NCI-H1436 treated with DMSO at 0.1 percent for 48 hours (cell line): Measurements from ENCODE around the gene MYO1A.

Source experiments
- DNase-seq: peaks from one replicate; lab custom pipeline; 2025; lab: John Stamatoyannopoulos, UW

MYO1A gene

DNA sequence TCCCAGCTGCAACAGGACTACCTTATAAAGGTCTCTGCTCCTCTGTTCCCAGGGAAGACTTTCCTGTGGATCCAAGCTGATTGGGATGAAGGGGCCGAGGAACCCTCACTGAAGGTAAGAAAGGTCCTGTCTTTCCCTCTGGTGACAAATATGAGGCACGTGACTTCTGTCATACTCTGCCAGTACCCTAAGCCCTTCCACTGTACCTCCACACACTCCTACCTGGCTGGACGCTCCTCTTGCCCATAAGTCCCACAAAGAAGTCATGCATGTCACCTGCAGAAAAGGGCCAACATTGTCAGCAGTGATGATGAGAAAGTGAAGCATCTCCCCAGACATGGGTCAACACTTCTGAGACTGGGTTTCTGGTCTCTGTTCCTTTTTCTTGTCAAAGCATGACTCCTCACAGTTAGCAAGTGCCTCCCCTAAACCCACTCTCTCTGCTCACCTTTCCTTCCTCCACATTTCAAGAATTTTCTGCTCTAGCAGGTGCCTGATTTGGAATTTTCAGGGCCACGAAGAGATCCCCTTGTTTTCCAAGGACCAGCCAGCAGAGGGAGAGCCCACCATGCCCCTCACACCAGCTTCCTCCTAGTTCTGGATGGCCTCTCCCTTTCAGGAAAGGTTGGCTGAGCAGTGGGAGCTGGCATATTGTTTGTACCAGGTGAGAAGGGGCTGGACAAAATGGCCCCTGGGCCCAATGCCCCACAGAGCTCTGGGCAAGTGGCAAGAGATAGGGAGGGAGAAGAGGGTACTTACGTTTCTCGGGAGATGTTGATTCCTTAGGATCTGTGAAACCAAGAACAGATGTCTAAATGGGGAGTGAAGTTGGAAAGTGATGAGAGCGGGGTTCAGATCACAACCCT, 37.1 kb downstream of the MYO1A start:
- no peak for DNase-seq

DNA sequence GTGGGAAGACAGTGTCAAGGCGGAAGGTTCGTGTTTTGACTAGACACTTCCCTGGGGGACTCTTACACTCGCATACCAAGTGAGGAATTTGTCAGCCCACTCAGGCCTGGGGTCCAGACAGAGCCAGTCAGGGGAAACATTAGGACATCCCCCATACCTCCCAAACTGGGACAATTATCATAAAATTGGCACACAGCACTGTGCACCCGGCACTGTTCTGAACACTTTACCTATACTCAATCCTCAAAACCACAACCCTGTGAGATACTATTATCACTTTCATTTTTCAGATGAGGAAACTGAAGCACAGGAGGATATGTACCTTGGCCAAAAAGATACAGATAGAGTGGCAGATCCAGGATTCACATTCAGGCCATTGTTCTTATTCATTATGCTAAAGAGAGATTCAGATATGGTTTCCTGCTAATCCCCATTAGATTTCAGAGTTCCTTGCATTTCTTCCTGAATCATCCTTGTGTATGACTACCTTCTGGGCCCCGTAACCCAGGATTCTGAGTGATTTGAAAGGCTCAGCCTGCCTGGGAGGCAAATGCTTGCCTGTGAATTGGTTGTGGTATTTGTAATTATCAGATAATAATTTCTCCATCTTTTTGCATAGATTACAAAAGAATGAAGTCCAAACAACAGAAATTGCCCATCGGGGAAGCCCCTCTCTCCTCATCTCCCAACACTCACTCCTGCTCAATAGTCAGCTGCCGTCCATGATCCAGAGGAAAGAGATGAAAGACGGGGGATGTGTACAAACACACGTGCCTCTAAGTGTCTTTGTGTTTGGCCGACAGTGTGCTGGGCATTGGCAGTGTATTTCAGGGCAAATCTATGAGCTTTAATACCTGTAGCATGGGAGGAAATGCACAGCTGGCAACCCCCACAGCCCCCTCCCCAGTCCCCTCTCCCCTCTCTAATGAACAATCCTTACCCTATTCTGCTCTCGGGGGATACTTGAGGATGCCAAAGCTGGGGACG, 38.2 kb downstream of the MYO1A start:
- DNase-seq = no peak

DNA sequence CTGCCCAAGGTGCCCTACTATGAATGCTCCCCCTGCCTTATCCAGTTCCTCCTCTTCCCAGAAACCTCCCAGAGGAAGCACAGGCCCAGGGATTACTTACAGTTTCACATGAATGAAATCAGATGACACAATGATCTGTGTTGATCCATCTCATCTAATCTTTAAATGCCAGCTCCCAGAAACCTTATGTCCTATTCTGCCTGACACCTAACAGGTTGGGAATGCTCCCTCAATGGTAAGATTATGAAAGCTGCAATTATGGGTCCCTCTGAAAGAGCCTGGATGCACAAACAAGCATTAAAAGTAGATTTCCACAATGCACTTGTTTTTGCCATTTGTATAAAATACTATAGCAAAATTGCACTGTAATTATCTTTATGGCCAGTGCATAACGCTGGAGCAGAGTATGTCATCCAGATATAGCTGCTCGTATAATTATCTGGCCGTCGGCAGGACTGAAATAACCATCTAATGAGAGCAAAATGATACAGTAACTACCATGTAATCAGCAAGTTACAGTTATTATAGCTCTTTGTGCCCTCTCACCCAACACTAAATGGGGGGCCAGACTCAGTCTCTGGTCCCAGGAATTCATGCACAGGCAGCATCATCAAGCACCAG, 39.2 kb downstream of the MYO1A start:
- no peak for DNase-seq

- DNase-seq = no peak
Observed at GRCh38 chr12:57009949-57010626, 39.8 kb downstream of the MYO1A start.

GRCh38 chr12:57008178-57008577, 41.8 kb downstream of the MYO1A start:
- no peak for DNase-seq

GRCh38 chr12:57006809-57007475, 43.0 kb downstream of the MYO1A start:
- DNase-seq = no peak

- no peak for DNase-seq
Observed at GRCh38 chr12:57005980-57006808, 43.7 kb downstream of the MYO1A start, which contains the start of gene ZBTB39. TSS of gene ZBTB39 (minus strand) at chr12:57006546. CDS start at chr12:57004917, 1,629 bp downstream.

- DNase-seq = no peak
Observed at GRCh38 chr12:57004651-57005050, 45.3 kb downstream of the MYO1A start.

- DNase-seq = no peak
Observed at GRCh38 chr12:57003395-57003794, 46.5 kb downstream of the MYO1A start.

GRCh38 chr12:57001448-57001906, 48.5 kb downstream of the MYO1A start:
- DNase-seq = no peak

DNA sequence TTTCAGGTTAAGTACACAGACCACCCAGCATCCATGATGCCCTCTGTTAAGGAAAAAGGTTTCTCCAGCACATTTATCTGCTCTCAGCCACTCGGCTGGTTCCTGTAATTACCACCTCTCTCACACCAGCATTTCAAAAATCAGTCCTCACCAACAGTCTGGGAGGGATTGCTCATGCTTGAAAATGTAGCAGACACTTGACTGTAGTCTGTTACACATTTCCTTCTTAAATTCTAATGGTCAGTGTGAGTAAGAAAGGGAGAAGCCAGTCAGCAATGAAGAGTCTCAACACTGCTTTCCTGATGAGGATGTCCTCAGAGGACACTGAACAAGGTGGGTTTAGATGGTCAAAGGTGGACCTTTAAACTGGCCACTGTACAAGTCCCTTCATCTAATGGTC, 49.5 kb downstream of the MYO1A start:
- DNase-seq = no peak

DNA sequence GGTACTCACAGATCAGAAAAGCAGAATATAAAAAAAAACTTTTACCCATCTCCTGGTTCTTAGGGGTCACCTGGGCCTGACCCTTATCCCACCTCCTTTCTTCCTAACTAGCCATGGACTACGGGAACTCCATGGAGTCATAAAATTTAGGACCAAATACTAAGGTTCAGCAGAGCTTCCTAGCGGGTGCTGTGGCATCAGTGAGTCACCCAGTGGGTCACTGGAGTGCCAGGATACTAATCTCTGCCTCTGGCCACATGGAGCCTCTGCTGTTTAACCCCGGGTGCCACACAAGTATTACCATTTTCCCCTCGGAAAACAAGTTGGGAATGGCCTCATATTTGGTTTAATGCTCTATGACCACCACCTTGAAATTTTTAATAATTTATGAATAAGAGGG, 50.5 kb downstream of the MYO1A start:
- DNase-seq = no peak

DNA sequence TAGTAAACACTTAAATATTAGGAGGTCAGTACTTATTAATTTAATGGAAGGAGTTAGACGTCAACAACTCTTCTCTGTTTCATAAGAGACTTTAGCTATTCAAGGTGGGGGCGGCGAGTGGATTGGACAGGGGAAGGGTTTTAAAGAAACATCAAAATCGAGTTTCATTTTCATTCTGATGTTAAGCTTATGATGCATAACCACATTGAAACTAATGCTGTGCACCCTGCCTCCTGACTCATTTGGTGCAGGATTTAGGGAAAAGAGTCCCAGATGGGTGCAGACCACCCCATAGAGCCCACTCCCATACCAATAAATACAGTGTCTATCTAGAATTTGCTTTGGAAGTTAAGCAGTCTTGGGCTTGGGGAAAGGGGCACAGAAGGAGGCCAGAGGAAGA, 50.9 kb downstream of the MYO1A start:
- no peak for DNase-seq

GRCh38 chr12:56998316-56998715, 51.6 kb downstream of the MYO1A start:
- no peak for DNase-seq

GRCh38 chr12:56996793-56997545, 53.0 kb downstream of the MYO1A start:
- DNase-seq = no peak

DNA sequence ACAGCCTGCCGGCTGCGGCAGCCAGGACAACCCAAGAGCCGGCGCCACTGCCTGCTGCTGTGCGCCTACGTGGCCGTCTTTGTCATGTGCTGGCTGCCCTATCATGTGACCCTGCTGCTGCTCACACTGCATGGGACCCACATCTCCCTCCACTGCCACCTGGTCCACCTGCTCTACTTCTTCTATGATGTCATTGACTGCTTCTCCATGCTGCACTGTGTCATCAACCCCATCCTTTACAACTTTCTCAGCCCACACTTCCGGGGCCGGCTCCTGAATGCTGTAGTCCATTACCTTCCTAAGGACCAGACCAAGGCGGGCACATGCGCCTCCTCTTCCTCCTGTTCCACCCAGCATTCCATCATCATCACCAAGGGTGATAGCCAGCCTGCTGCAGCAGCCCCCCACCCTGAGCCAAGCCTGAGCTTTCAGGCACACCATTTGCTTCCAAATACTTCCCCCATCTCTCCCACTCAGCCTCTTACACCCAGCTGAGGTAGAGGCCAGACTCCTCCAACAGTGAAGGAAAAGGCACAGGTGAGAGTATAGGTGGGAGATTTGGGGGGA, 53.9 kb downstream of the MYO1A start:
- DNase-seq = no peak

DNA sequence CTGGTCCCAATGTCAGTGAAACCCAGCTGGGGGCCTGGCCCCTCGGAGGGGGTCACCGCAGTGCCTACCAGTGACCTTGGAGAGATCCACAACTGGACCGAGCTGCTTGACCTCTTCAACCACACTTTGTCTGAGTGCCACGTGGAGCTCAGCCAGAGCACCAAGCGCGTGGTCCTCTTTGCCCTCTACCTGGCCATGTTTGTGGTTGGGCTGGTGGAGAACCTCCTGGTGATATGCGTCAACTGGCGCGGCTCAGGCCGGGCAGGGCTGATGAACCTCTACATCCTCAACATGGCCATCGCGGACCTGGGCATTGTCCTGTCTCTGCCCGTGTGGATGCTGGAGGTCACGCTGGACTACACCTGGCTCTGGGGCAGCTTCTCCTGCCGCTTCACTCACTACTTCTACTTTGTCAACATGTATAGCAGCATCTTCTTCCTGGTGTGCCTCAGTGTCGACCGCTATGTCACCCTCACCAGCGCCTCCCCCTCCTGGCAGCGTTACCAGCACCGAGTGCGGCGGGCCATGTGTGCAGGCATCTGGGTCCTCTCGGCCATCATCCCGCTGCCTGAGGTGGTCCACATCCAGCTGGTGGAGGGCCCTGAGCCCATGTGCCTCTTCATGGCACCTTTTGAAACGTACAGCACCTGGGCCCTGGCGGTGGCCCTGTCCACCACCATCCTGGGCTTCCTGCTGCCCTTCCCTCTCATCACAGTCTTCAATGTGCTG, 54.6 kb downstream of the MYO1A start:
- no peak for DNase-seq

DNA sequence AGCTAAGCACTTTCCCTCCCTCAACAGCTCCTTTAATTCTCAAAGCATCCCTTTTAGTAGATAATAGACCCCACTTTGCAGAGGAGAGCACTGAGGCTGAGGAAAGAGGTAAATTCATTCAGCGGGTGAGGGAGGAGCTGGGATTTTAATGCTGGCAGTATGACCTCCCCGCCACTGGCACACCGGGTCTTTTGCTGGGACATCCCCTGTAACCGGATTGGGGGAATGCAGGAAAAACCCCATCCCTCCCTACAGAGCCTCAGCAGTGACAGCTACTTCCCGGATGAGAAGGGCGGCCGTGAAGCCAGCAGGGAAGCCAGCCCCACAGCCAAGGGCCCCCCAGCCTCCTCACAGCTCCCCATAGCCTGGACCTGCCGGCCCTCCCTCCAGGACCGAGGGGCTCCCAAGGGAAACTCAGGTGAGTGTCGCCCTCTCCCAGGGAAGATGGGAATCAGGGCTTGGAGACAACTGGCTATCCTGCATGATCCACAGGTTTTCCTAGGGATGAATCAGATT, 55.6 kb downstream of the MYO1A start:
- DNase-seq = no peak
